ENCODE measurements around the gene PTPN12.
"Not testable (repeated sequence)": the region's sequence is repeated elsewhere in the genome, so short reads cannot be mapped to it uniquely, and the experiment has no call there.

The PTPN12 gene

DNA sequence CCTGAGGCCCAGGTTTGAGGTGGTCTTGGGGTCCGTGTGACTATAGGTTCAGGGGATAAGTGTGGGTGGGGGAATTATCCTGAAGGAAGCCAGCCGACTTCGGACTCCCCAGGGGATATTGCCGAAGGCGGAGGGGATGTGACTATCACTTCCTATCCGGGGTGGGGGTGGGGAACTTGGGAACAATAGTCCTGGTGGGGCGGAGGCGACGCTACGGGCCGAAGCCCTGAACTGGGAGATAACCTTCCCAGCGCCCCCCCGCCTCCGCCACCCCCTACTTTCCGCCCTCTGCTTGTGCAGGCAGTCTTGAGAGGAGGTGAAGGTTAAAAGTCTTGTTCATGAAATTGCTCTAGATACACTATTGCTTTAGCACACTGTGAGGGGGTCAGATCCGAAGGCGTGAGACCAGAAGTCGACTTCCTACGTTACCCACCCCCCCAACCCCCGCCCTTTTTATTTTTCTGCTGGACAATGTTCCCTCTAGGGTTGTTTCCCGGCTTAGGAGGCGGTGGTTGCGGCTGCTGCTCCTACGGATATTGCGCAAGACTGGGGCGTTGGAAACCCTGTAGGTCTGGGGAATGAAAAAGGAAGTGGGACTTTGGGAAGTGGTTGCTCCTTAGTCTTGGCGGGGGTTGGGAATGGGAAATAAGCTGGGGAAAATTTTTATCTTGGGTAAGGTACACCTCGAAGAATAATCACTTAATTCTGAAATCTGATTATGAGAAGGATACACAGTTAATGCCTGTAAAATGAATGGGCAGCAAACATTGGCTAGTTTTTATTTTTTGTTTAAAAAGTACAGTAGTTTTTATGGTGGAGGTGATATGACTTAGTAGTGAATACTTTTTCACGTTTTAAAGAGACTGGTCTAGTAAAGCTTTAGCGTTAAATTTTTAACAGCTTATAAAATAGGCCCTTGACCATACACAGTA lies 1.5 kb downstream of the PTPN12 start:
- DNase-seq, result peak; percentile 20

- DNase-seq, result no peak
These were observed 3.3 kb downstream of the PTPN12 start for GRCh38 chr7:77540402-77540822.

DNA sequence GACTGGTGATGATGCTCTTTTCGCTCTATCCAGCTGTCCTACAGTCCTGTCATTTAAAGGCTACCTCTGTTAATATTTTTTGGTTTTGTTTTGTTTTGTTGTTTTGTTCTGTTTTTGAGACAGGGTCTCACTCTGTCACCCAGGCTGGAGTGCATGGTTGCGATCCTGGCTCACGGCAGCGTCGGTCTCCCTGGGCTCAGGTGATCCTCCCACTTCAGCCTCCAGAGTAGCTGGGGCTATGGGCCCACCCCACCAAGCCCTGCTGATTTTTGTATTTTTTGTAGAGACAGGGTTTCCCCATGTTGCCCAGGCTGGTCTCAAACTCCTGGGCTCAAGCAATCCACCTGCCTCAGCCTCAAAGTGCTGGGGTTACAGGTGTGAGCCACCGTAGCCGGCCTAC lies 3.9 kb downstream of the PTPN12 start:
- DNase-seq, result not testable (repeated sequence)

- no peak for DNase-seq
These were observed 5.3 kb downstream of the PTPN12 start for GRCh38 chr7:77542409-77542808.

DNA sequence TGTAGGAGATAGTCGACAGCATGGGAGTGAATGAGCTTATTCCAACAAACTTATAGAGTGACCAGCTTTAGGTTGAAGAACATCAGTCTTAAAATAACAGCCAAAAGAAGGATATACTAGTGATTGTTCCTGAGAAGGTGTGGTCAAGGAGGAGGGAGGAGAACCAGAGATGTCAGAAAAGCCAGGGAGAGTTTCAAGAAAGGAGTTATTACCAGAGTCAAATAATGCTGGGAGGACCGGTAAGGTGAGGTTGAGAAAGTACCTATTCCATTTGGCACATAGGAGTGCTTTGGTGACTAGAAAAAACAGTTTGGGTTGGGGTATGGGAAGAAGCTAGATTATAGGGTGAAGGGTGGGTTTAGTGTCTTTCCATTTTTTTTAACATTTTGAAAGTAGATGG lies 5.8 kb downstream of the PTPN12 start:
- DNase-seq, result no peak

DNA sequence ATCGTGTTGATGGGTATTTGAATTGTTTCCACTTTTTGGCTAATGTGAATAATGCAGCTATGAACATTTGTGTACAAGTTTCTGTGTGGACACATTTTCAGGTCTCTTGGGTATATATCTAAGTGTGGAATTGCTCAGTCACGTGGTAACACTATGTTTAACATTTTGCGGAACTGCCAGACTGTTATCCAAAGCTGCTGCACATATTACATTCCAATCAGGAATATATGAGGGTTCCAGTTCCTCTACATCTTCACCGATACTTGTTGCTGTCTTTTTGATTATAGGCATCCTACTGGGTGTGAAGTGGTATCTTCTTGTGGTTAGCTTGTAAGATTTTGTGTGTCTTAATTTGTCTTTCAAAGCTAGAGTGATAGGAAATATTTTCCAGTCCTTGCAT lies 6.8 kb downstream of the PTPN12 start:
- DNase-seq, result no peak

GRCh38 chr7:77544518-77544917 lies 7.4 kb downstream of the PTPN12 start:
- no peak for DNase-seq

DNA sequence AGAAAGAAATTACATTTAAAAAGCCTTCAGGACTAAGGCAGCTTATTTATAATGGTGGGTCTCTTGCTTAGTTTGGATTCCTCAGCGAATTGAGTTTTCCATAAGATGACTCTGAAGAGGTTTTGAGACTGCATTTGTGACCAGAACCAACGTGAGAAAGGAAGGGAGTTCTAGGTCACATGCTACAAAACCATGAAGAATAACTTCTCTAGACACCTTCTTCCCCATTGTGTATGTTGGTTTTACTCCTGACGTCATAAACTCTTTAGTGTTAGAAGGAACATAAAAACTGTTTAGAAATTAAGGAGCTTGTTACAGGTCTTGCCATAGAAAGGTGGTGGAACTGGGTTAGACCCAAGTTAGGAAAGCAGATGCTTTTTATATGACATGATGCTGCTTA lies 11.1 kb downstream of the PTPN12 start:
- DNase-seq, result no peak

- no peak for DNase-seq
These were observed 12.2 kb downstream of the PTPN12 start for GRCh38 chr7:77549106-77549870.

GRCh38 chr7:77550586-77550985 lies 13.5 kb downstream of the PTPN12 start:
- no peak for DNase-seq

DNA sequence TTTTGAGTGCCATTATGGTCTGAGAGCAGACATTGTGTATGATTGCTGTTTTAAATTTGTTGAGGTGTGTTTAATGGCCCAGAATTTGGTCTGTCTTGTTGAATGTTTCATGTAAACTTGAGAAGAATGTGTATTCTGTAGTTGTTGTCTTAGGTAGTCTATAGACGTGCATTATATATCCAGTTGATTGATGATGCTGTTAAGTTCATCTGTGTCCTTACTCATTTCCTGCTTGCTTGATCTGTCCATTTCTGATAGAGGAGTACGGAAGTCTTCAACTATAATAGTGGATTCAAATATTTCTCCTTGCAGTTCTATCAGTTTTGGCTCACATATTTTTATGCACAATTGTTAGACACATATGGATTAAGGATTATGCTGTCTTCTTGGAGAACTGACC lies 16.0 kb downstream of the PTPN12 start:
- DNase-seq, result no peak

GRCh38 chr7:77558284-77558967 lies 21.3 kb downstream of the PTPN12 start:
- no peak for DNase-seq

GRCh38 chr7:77561352-77561751 lies 24.3 kb downstream of the PTPN12 start:
- no peak for DNase-seq

DNA sequence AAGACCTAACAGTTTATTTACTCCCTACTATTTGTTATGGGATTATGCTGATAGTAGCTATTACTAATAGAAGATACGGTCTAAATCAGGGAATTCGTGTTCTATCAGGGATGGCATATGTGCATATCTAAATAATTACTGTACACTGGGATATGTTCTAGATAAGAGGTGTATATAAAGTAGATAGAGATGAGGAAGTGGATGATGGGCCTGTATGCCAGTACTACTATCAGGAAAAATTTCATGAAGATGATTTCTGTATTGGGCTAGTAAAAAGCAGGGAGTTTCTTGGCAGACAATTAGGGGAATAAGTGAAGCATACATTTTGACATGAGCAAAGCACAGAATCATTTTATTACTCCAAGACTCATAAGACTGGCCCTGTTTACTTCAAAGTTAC lies 26.2 kb downstream of the PTPN12 start:
- DNase-seq, result no peak

DNA sequence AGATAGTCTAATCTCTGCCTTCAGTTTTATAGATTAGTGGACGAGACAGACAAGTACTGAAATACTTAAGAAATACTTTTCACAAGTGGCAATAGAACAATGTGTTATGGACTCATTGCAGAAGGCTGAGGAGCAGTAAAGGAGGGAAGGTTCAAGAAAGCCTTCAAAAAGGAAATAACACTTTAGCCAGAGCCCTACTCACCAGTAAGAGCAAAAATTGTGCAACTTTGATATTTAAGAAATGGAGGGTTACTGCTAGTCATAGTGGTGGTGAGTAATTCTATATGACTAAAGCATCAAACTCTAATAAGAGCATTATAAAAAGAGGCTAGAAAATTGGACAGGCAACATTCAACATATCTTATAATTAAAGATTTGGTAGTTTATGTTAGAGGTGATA lies 28.8 kb downstream of the PTPN12 start:
- no peak for DNase-seq

GRCh38 chr7:77566421-77566820 lies 29.3 kb downstream of the PTPN12 start:
- DNase-seq, result no peak

DNA sequence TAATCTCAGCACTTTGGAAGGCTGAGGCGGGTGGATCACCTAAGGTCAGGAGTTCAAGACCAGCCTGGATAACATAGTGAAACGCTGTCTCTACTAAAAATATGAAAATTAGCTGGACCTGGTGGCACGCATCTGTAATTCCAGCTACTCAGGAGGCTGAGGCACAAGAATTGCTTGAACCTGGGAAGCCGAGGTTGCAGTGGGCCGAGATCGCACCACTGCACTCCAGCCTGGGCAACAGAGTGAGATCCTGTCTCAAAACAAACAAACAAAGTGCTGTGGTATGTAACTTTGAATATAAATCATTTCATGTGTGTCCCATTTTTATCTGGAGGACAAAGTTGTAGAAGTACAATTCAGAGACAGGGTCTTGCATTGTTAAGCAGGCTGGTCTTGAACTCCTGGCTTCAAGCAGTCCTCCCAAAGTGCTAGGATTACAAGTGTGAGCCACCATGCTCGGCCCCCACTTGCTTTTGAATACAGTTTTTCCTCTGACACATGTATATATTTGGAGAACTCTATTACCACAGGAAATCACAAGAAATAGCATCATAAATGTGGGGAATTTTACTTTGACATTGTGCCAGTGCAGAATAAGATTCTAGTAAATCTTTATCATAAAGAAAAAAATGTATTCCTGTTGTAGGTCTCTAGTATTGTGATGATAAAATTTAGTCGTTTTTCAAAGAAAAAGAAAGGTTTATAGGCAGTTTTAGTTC lies 32.6 kb downstream of the PTPN12 start:
- peak; percentile 18 for DNase-seq

DNA sequence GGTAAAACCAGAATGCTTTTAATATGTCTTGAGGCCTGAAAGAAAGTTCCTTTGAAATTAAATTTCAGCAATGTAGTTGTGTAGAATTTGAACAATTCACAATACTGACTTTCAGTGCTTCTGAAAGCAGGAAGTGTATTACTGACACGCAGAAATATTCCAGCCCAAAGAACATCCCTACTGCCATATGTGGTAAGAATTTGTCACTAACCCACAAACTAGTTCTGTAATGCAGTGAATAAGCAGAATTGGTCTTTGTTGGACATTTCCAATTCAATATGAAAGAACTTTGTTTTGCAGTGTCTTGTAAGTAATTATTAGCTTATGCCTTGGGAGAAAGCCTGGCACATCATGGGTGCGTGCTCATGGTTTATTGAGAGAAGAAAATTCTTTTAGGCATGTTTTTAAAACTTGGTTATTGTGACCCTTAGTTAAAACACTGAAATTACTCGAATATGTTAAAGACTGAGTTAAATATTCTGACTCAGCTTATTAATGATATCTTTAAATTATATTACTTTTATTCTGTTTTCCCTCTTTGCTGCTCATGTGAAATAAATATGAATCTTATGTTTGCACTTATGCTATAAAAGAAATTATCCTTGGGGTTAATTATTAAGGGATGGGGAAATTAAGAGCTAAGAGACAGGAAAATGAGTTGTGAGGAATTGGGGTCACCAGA lies 33.4 kb downstream of the PTPN12 start:
- no peak for DNase-seq

GRCh38 chr7:77571801-77572200 lies 34.7 kb downstream of the PTPN12 start:
- no peak for DNase-seq

GRCh38 chr7:77575187-77575586 lies 38.1 kb downstream of the PTPN12 start:
- no peak for DNase-seq

DNA sequence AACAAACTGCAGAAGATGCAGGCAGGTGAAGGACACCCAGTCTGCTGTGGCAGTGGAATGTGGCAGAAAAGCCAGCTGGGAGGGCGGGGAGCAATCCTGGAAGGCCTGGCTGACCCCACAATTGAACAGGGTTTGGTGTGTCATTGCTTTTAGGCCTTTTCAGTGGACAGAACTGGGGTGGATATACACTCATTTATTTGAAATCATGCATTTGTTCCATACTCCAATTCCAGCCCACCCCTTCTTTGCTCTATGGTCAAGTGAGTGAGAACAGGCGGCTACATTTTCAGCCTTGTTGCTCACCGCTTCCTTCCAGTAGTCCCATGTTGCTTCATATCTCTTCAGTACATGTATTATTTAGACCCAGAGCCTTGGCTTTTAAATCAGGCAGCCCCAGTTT lies 39.8 kb downstream of the PTPN12 start:
- no peak for DNase-seq

DNA sequence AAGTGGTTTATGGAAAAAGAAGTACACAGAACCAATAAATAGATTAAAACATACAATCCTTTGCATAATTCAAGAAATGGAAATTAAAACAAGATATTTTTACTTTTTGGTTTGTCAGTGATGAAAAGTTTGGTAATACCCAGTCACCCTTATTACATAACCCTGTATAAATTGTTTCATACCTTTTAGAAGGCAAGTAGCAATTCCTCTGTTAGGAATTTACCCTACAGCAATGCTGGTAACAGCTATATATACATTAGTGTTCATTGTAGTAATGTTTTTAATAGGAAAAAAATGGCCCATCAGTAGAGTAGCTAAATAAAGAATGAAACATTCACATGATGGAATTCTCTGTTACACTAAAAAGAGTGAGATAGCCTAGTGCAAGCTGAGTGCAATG lies 42.7 kb downstream of the PTPN12 start:
- DNase-seq, result no peak

All from CD4-positive, alpha-beta T cell treated with Interleukin-15 for 1 hour (primary cell).